Ovary (tissue), 9 donors: ENCODE results near the gene ZMYND10. TPM values are rescaled to one million over a fixed set of nuclear protein-coding genes. Genes with fewer than 3 reads are reported as not detected.
A peak's percentile ranks its signal among the peaks of the same experiment; 100 is the strongest.

Experiments
- DNase-seq, 5 donors: peaks; one replicate each; pipeline ENCODE4 v3.0.0-alpha.2; 2019 to 2020
- H3K27ac ChIP-seq, 2 donors: fragments of 200-600 bp; one replicate each; pipeline versions ENCODE4 v1.5.1 to v1.8.0; 2019 to 2022
- H3K27me3 ChIP-seq: fragments of 200-600 bp; one replicate; pipeline ENCODE4 v1.8.0; 2022
- H3K36me3 ChIP-seq: fragments of 200-600 bp; sonication (generic); one replicate; pipeline ENCODE4 v1.5.1; 2019
- H3K4me1 ChIP-seq: one replicate; pipeline ENCODE4 v1.8.1; 2013; ENCODE audit warnings: mild to moderate bottlenecking, moderate library complexity; ENCODE audit not compliant: insufficient read depth
- H3K4me3 ChIP-seq: fragments of 200-600 bp; sonication (generic); one replicate; pipeline ENCODE4 v1.5.1; 2017
- H3K9me3 ChIP-seq, 2 donors: fragments of 200-600 bp in 1 of 2; sonication (generic) in 1 of 2; one replicate each; pipeline versions ENCODE4 v1.5.1 to v1.8.1; 2013 to 2019; ENCODE audit warnings: mild to moderate bottlenecking in 1 of 2, moderate library complexity in 1 of 2
- EP300 ChIP-seq: sonication (generic); formaldehyde crosslinking; IDR thresholded peaks from one replicate; pipeline ENCODE4 v1.6.1; 2017; ENCODE audit warnings: antibody characterized with exemption
- POLR2A ChIP-seq: fragments of 450-650 bp; IDR thresholded peaks from one replicate; pipeline ENCODE4 v1.6.1; 2017; ENCODE audit warnings: antibody characterized with exemption, mild to moderate bottlenecking, moderate library complexity
- WGBS, 3 donors: extraction: QIAGEN DNeasy Blood & Tissue Kit in 1 of 3; methylation state at CpG; one replicate each; pipeline versions ENCODE4 v1.1.5 to v1.1.7; 2013 to 2017; 5-methylcytosine and 5-hydroxymethylcytosine counted together
- intact Hi-C, 4 donors: fragments of 100-400 bp; cut with DNase I; formaldehyde crosslinking; loops; one replicate each; pipeline versions ENCODE4 v1.11.0 to v1.15.1; 2022 to 2023
- polyA plus RNA-seq, 2 donors: library from polyadenylated mRNA; stranded (reverse); fragments of 200-250 nt in 1 of 2; fragments of 350-450 nt in 1 of 2; fragmentation: Illumina TruSeq in 1 of 2; extraction: RNeasy Lipid Tissue Mini Kit (QIAGEN cat#74804) in 1 of 2; gene quantifications; one replicate each; pipeline ENCODE4 v1.2.3, GENCODE V29; 2013 to 2014
- total RNA-seq, 7 donors: library from RNA; depleted of rRNA in 2 of 7; stranded (reverse); fragments of >200 nt in 2 of 7; fragmentation: NEBNext Ultra II Directional in 3 of 7; extraction: Animal tissue kit (Norgen Biotek cat#: 25700) in 3 of 7; gene quantifications; one replicate each; pipeline versions ENCODE4 v1.1.0 to v1.2.4, GENCODE V29; 2016 to 2023
- TF ChIP-seq, protein P1 (sequence below), 3 donors: fragments of 450-650 bp in 2 of 3; fragments of 200-600 bp in 1 of 3; IDR thresholded peaks; one replicate each; pipeline versions ENCODE4 v1.5.1 to v1.8.0; 2016 to 2022; ENCODE audit warnings: antibody characterized with exemption in 3 of 3, mild to moderate bottlenecking in 1 of 3
- donor health status: DM: no; HTN: no; CAD: no; lungs with moderate emphysema.
- donor health status: DM: no; HTN: no; CAD: no.
- donor health status: Bipolar disorder and iron deficiency.
- donor health status: DM: yes; HTN: yes; CAD: no.
- donor health status: DM: no; HTN: no; CAD: no.
- donor health status: DM: yes; HTN: yes; CAD: no.

ZMYND10 gene
- total and polyA plus RNA-seq, 9 donors, result 0.50 to 75.1 (median 3.0) TPM

DNA sequence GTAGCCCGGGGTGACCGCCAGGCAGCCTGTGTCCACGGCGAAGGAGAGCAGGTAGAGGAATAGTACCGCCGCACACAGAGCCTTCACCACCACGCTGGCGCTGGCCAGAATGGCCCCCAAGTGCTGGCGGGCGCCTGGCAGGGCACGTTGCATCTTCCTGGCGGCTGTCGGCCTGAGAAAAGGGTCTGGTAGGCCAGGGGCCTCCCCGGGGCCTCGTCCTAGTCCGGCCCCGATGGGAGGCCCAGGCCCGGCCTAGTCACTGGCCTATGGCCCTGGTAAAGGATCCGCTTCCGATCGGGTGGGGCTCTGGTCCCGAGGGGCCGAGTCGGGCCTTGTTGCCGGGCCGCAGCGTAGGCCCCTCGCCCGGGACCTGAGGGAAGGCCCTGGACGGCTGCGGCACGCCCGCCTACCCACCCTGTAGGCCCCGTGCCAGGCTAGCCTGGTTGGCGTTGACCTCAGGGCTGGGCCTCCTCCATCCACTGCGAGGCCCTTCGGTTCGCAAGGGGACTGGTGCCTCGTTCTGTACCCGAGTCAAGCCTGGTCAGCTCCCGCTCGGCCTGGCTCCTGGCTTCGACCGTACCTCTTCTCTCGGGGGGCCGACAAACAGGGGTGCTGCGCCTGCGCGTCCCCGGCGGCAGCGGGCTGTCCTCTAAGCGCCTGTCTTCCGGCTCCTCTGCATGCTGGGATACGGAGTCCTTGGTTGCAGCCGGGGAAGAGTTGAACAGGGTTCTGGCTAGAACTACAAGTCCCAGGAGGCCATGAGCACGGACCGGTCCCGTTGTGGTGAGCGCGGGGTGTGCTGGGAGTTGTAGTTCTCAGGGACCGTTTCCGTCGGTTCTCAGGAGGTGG is 13.6 kb upstream of the ZMYND10 start, which contains the start of gene TMEM115:
TMEM115 (minus strand) TSS at position 611 of the 849 bp plus-strand sequence; CDS start at position 153, 458 bp downstream.
- intact Hi-C loops, result loop anchor here in 1 of 4 donors (10.0 kb wide), 1 partner anchor 246 kb away; no protein-coding TSS in a partner anchor
- Histone ChIP-seq H3K4me1 (peaks cover 20% of the 10 kb centered on the region), H3K4me3 (peak within 1 kb of the TSS; percentile 98), H3K27me3 (no peaks in the 10 kb centered on the region), H3K36me3 (no peaks in the 10 kb centered on the region), H3K27ac (peak within 1 kb of the TSS; percentile 84 to 90), H3K9me3 (no peaks in the 10 kb centered on the region)
- peak; percentile 94 to 97 (median 96) for DNase-seq
- TF ChIP-seq, protein P1, sequence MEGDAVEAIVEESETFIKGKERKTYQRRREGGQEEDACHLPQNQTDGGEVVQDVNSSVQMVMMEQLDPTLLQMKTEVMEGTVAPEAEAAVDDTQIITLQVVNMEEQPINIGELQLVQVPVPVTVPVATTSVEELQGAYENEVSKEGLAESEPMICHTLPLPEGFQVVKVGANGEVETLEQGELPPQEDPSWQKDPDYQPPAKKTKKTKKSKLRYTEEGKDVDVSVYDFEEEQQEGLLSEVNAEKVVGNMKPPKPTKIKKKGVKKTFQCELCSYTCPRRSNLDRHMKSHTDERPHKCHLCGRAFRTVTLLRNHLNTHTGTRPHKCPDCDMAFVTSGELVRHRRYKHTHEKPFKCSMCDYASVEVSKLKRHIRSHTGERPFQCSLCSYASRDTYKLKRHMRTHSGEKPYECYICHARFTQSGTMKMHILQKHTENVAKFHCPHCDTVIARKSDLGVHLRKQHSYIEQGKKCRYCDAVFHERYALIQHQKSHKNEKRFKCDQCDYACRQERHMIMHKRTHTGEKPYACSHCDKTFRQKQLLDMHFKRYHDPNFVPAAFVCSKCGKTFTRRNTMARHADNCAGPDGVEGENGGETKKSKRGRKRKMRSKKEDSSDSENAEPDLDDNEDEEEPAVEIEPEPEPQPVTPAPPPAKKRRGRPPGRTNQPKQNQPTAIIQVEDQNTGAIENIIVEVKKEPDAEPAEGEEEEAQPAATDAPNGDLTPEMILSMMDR (IDR thresholded peaks at IDR 0.05), result no peak
- TF ChIP-seq POLR2A (peak; percentile 71), EP300 (no peak)
- WGBS, 3 donors, result 0 to 1% (median 0%) methylated on average over 54 to 64 of the region's 64 CpGs

DNA sequence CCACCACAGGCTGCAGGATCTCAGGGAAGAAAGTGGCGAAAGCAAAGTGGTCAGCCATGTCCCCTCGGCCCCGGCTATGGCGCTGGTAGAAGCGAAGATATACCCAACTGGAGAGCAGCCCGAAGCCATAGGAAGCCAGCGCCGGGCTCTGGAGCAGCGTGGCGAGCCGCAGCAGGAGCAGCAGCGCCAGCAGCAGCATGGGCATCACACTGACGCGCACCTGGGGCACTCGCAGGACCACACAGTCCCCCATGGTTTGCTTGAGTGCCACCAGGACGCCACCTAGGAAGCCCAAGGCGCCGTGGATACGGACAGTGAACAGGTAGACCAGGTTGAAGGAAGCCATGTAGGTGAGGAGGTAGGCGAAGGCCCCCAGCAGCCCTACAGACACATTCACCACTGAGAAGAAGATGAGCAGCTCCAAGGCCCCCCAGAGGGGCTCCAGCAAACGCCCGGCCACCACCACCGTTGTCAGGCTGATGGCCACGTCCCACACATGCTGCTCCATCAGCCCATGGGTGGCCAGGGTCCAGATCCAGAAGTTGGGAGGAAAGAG is 12.9 kb upstream of the ZMYND10 start:
- H3K4me3 ChIP-seq, result peak overlapping the region; percentile 98
- no peaks in the 10 kb centered on the region for H3K36me3 ChIP-seq
- H3K9me3 ChIP-seq, result no peaks in the 10 kb centered on the region
- 28 to 50% (median 34%) methylated on average over 24 of the region's 24 CpGs for WGBS, 3 donors
- no peaks in the 10 kb centered on the region for H3K27me3 ChIP-seq
- H3K27ac ChIP-seq, result peak overlapping the region; percentile 84 to 90
- intact Hi-C loops, result loop anchor here in 1 of 4 donors (10.0 kb wide), 1 partner anchor 246 kb away; no protein-coding TSS in a partner anchor
- peaks cover 20% of the 10 kb centered on the region for H3K4me1 ChIP-seq
- TF ChIP-seq POLR2A (no peak), EP300 (no peak)
- TF ChIP-seq, protein P1 (IDR thresholded peaks at IDR 0.05), result no peak
- no peak for DNase-seq

GRCh38 chr3:50357481-50357880 is 11.9 kb upstream of the ZMYND10 start:
- no peaks in the 10 kb centered on the region for H3K9me3 ChIP-seq
- H3K4me1 ChIP-seq, result peaks cover 20% of the 10 kb centered on the region
- WGBS, 3 donors, result 40 to 81% (median 59%) methylated on average over 1 of the region's 1 CpG
- no peak for DNase-seq
- H3K36me3 ChIP-seq, result no peaks in the 10 kb centered on the region
- intact Hi-C loops, result loop anchor here in 1 of 4 donors (10.0 kb wide), 1 partner anchor 247 kb away; no protein-coding TSS in a partner anchor
- H3K4me3 ChIP-seq, result peak overlapping the region; percentile 98
- H3K27me3 ChIP-seq, result no peaks in the 10 kb centered on the region
- TF ChIP-seq EP300 (no peak), POLR2A (no peak)
- TF ChIP-seq, protein P1 (IDR thresholded peaks at IDR 0.05), result no peak
- no peak overlapping the region for H3K27ac ChIP-seq

DNA sequence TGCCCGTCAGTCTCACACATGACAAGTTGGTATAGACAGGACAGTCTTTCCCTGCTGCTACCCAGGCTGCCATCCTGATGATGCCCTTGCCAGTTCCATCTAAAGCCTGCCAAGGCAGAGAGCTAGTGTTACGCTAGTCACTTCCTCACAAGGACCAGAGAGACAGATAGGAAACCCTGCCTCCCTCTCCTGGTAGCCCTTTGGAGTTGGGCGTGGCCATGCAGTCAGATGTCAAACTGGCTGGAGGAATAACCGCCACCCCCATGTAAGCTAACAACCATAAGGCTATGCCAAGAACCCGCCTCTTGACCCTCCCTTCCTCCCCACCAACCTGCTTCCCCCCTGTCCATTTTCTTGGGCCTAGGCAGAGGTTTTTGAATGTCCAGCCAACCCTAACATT is 11.0 kb upstream of the ZMYND10 start:
- Histone ChIP-seq H3K9me3 (no peaks in the 10 kb centered on the region), H3K4me1 (peaks cover 21% of the 10 kb centered on the region), H3K27me3 (no peaks in the 10 kb centered on the region), H3K27ac (no peak overlapping the region), H3K36me3 (no peaks in the 10 kb centered on the region), H3K4me3 (peak overlapping the region; percentile 98)
- WGBS, 3 donors, result 43 to 57% (median 49%) methylated on average over 5 of the region's 5 CpGs
- intact Hi-C loops, result loop anchor here in 1 of 4 donors (10.0 kb wide), 1 partner anchor 248 kb away; no protein-coding TSS in a partner anchor
- TF ChIP-seq POLR2A (no peak), EP300 (no peak)
- TF ChIP-seq, protein P1 (IDR thresholded peaks at IDR 0.05), result no peak
- DNase-seq, result no peak
